Thymus (tissue), 11 donors: ENCODE results near the gene TMEM217. TPM values are rescaled to one million over a fixed set of nuclear protein-coding genes. Genes with fewer than 3 reads are reported as not detected.
"Not testable (repeated sequence)": the region's sequence is repeated elsewhere in the genome, so short reads cannot be mapped to it uniquely, and the experiment has no call there.

Experiments used
- DNase-seq, 9 donors: peaks; one replicate each; pipeline ENCODE4 v3.0.0-alpha.2; 2013; ENCODE audit warnings: low spot score in 9 of 9, low read depth in 6 of 9, missing footprints in 1 of 9
- H3K27ac ChIP-seq, 2 donors: one replicate each; pipeline ENCODE4 v1.5.1; 2013; ENCODE audit warnings: control low read depth in 1 of 2, low read depth in 1 of 2, low read length in 1 of 2, mild to moderate bottlenecking in 1 of 2, moderate library complexity in 1 of 2
- H3K27me3 ChIP-seq, 2 donors: one replicate each; pipeline ENCODE4 v1.5.1; 2013; ENCODE audit warnings: low read length in 1 of 2; ENCODE audit not compliant: control insufficient read depth in 2 of 2, insufficient read depth in 1 of 2
- H3K36me3 ChIP-seq, 2 donors: one replicate each; pipeline ENCODE4 v1.5.1; 2013; ENCODE audit warnings: low read length in 1 of 2, mild to moderate bottlenecking in 1 of 2, moderate library complexity in 1 of 2; ENCODE audit not compliant: control insufficient read depth in 2 of 2, insufficient read depth in 2 of 2
- H3K4me1 ChIP-seq, 2 donors: one replicate each; pipeline ENCODE4 v1.5.1; 2013; ENCODE audit warnings: low read length in 2 of 2; ENCODE audit not compliant: control insufficient read depth in 2 of 2, insufficient read depth in 2 of 2
- H3K4me3 ChIP-seq, 2 donors: one replicate each; pipeline ENCODE4 v1.5.1; 2013; ENCODE audit warnings: low read length in 2 of 2, control low read depth in 1 of 2, mild to moderate bottlenecking in 1 of 2
- H3K9me3 ChIP-seq, 2 donors: one replicate each; pipeline ENCODE4 v1.5.1; 2013; ENCODE audit warnings: low read length in 1 of 2, mild to moderate bottlenecking in 1 of 2; ENCODE audit not compliant: control insufficient read depth in 2 of 2, insufficient read depth in 1 of 2
- WGBS: extraction: QIAGEN DNeasy Blood & Tissue Kit; methylation state at CpG from one replicate; pipeline ENCODE4 v1.1.7; 2013; 5-methylcytosine and 5-hydroxymethylcytosine counted together
- polyA plus RNA-seq: library from polyadenylated mRNA; stranded (reverse); fragments of 200-250 nt; gene quantifications from one replicate; pipeline ENCODE4 v1.2.3, GENCODE V29; 2013
- total RNA-seq: library from RNA; stranded (reverse); fragments of 120-200 nt; gene quantifications from one replicate; pipeline ENCODE4 v1.2.4, GENCODE V29; 2013
- donor health status: healthy.

Gene TMEM217
- total and polyA plus RNA-seq, 2 donors = 2.4 to 4.0 TPM

GRCh38 chr6:37299990-37300389, 42.0 kb upstream of the TMEM217 start:
- no peak overlapping the region for H3K4me3 ChIP-seq
- 97% methylated on average over 4 of the region's 4 CpGs for WGBS
- H3K27ac ChIP-seq = no peak overlapping the region
- H3K9me3 ChIP-seq = no peaks in the 10 kb centered on the region
- H3K4me1 ChIP-seq = peaks cover 21 to 27% of the 10 kb centered on the region in 2 donors
- H3K27me3 ChIP-seq = no peaks in the 10 kb centered on the region
- peaks cover 22 to 34% of the 10 kb centered on the region in 2 donors for H3K36me3 ChIP-seq
- no peak for DNase-seq

- peaks cover 21 to 26% of the 10 kb centered on the region in 2 donors for H3K4me1 ChIP-seq
- DNase-seq = no peak
- H3K9me3 ChIP-seq = no peaks in the 10 kb centered on the region
- H3K27me3 ChIP-seq = no peaks in the 10 kb centered on the region
- no peak overlapping the region for H3K4me3 ChIP-seq
- H3K36me3 ChIP-seq = peaks cover 23 to 35% of the 10 kb centered on the region in 2 donors
- no peak overlapping the region for H3K27ac ChIP-seq
Measured at GRCh38 chr6:37298958-37299357, 41.0 kb upstream of the TMEM217 start.

GRCh38 chr6:37297637-37298036, 39.7 kb upstream of the TMEM217 start:
- DNase-seq, H3K4me3 ChIP-seq, H3K9me3 ChIP-seq, H3K27ac ChIP-seq, H3K27me3 ChIP-seq: not testable (repeated sequence)
- H3K4me1 ChIP-seq = peaks cover 12 to 13% of the 10 kb centered on the region in 2 donors
- peaks cover 14 to 42% of the 10 kb centered on the region in 2 donors for H3K36me3 ChIP-seq

GRCh38 chr6:37293426-37293825, 35.5 kb upstream of the TMEM217 start:
- H3K36me3 ChIP-seq = peaks cover 18 to 51% of the 10 kb centered on the region in 2 donors

GRCh38 chr6:37289931-37290330, 32.0 kb upstream of the TMEM217 start:
- WGBS = 3% methylated on average over 3 of the region's 3 CpGs
- no peaks in the 10 kb centered on the region for H3K9me3 ChIP-seq
- no peaks in the 10 kb centered on the region for H3K27me3 ChIP-seq
- DNase-seq = peak in 4 of 9 donors; percentile 47 to 81 (median 56)
- peaks cover 14 to 62% of the 10 kb centered on the region in 2 donors for H3K36me3 ChIP-seq
- H3K27ac ChIP-seq = peak overlapping the region; percentile 53 to 85
- no peak overlapping the region for H3K4me3 ChIP-seq
- peaks cover 14 to 43% of the 10 kb centered on the region in 2 donors for H3K4me1 ChIP-seq

More at GRCh38 chr6:37293426-37293825, 35.5 kb upstream of the TMEM217 start:
- no peak for DNase-seq
- no peaks in the 10 kb centered on the region for H3K27me3 ChIP-seq
- peaks cover 14 to 31% of the 10 kb centered on the region in 2 donors for H3K4me1 ChIP-seq
- no peak overlapping the region for H3K27ac ChIP-seq
- H3K9me3 ChIP-seq = no peaks in the 10 kb centered on the region
- H3K4me3 ChIP-seq = no peak overlapping the region

- Histone ChIP-seq H3K4me3 (no peak overlapping the region), H3K27me3 (no peaks in the 10 kb centered on the region), H3K27ac (no peak overlapping the region), H3K4me1 (peaks cover 14 to 57% of the 10 kb centered on the region in 2 donors), H3K9me3 (no peaks in the 10 kb centered on the region), H3K36me3 (peaks cover 27 to 67% of the 10 kb centered on the region in 2 donors)
- no peak for DNase-seq
- WGBS = 97% methylated on average over 2 of the region's 2 CpGs
Measured at GRCh38 chr6:37288247-37288646, 30.3 kb upstream of the TMEM217 start.

GRCh38 chr6:37287519-37288157, 29.7 kb upstream of the TMEM217 start:
- H3K36me3 ChIP-seq = peaks cover 33 to 69% of the 10 kb centered on the region in 2 donors
- DNase-seq = no peak
- H3K27ac ChIP-seq = no peak overlapping the region
- no peak overlapping the region for H3K4me3 ChIP-seq
- H3K4me1 ChIP-seq = peaks cover 14 to 61% of the 10 kb centered on the region in 2 donors
- no peaks in the 10 kb centered on the region for H3K9me3 ChIP-seq
- H3K27me3 ChIP-seq = no peaks in the 10 kb centered on the region
- WGBS = 97% methylated on average over 2 of the region's 2 CpGs

- Histone ChIP-seq H3K4me3 (no peak overlapping the region), H3K4me1 (peaks cover 20 to 66% of the 10 kb centered on the region in 2 donors), H3K27ac (no peak overlapping the region), H3K9me3 (no peaks in the 10 kb centered on the region), H3K27me3 (no peaks in the 10 kb centered on the region), H3K36me3 (peaks cover 32 to 62% of the 10 kb centered on the region in 2 donors)
- 98% methylated on average over 4 of the region's 4 CpGs for WGBS
- no peak for DNase-seq
Measured at GRCh38 chr6:37285861-37286311, 27.9 kb upstream of the TMEM217 start.

- no peak overlapping the region for H3K27ac ChIP-seq
Measured at GRCh38 chr6:37284781-37285180, 26.8 kb upstream of the TMEM217 start.

More at GRCh38 chr6:37284781-37285180, 26.8 kb upstream of the TMEM217 start:
- Histone ChIP-seq H3K36me3 (peaks cover 39 to 69% of the 10 kb centered on the region in 2 donors), H3K9me3 (no peaks in the 10 kb centered on the region), H3K4me1 (peaks cover 19 to 69% of the 10 kb centered on the region in 2 donors), H3K27me3 (no peaks in the 10 kb centered on the region), H3K4me3 (no peak overlapping the region)
- WGBS = 99% methylated on average over 4 of the region's 4 CpGs
- DNase-seq = no peak
